ENCODE data around the gene ENDOV. TPM values are rescaled to one million over a fixed set of nuclear protein-coding genes. Genes with fewer than 3 reads are reported as not detected.

ENDOV gene
- total and polyA plus RNA-seq, 8 donors: 18.8 to 49.9 (median 40.6) TPM

GRCh38 chr17:80461528-80462160 lies 46.7 kb downstream of the ENDOV start:
- no peak overlapping the region for H3K4me3 ChIP-seq
- intact Hi-C loops (cut with DNase I): no loop called here
- peaks cover 0 to 11% of the 10 kb centered on the region in 2 donors for H3K4me1 ChIP-seq
- no peak for ATAC-seq
- no peak for TF ChIP-seq CTCF (IDR thresholded peaks at IDR 0.05)
- peaks cover 0 to 55% of the 10 kb centered on the region in 2 donors for H3K27me3 ChIP-seq
- H3K27ac ChIP-seq: no peak overlapping the region
- no peaks in the 10 kb centered on the region for H3K36me3 ChIP-seq
- DNase-seq: no peak
- no peaks in the 10 kb centered on the region for H3K9me3 ChIP-seq

- Histone ChIP-seq H3K27ac (no peak overlapping the region), H3K9me3 (no peaks in the 10 kb centered on the region), H3K4me3 (no peak overlapping the region), H3K36me3 (no peaks in the 10 kb centered on the region), H3K27me3 (peaks cover 11 to 70% of the 10 kb centered on the region in 2 donors), H3K4me1 (no peaks in the 10 kb centered on the region)
- no peak for DNase-seq
- ATAC-seq: no peak
- intact Hi-C loops (cut with DNase I): no loop called here
- no peak for TF ChIP-seq CTCF (IDR thresholded peaks at IDR 0.05)
Observed at GRCh38 chr17:80463784-80464400, 48.9 kb downstream of the ENDOV start.

- no peak for DNase-seq
- H3K9me3 ChIP-seq: no peaks in the 10 kb centered on the region
- peaks cover 12 to 70% of the 10 kb centered on the region in 2 donors for H3K27me3 ChIP-seq
- H3K27ac ChIP-seq: no peak overlapping the region
- H3K4me1 ChIP-seq: no peaks in the 10 kb centered on the region
- no peaks in the 10 kb centered on the region for H3K36me3 ChIP-seq
- H3K4me3 ChIP-seq: no peak overlapping the region
- intact Hi-C loops (cut with DNase I): no loop called here
- ATAC-seq: no peak
- TF ChIP-seq CTCF (IDR thresholded peaks at IDR 0.05): no peak
Observed at GRCh38 chr17:80464486-80464885, 49.5 kb downstream of the ENDOV start.

GRCh38 chr17:80465327-80465974 lies 50.5 kb downstream of the ENDOV start:
- intact Hi-C loops (cut with DNase I): no loop called here
- peaks cover 12 to 73% of the 10 kb centered on the region in 2 donors for H3K27me3 ChIP-seq
- ATAC-seq (no peak), DNase-seq (no peak)
- H3K4me1 ChIP-seq: no peaks in the 10 kb centered on the region
- H3K27ac ChIP-seq: no peak overlapping the region
- H3K9me3 ChIP-seq: no peaks in the 10 kb centered on the region
- no peak overlapping the region for H3K4me3 ChIP-seq
- no peaks in the 10 kb centered on the region for H3K36me3 ChIP-seq
- no peak for TF ChIP-seq CTCF (IDR thresholded peaks at IDR 0.05)

- H3K4me1 ChIP-seq: no peaks in the 10 kb centered on the region
- H3K9me3 ChIP-seq: no peaks in the 10 kb centered on the region
- DNase-seq (no peak), ATAC-seq (no peak)
- H3K27ac ChIP-seq: no peak overlapping the region
- H3K27me3 ChIP-seq: peaks cover 12 to 80% of the 10 kb centered on the region in 2 donors
- intact Hi-C loops (cut with DNase I): no loop called here
- no peaks in the 10 kb centered on the region for H3K36me3 ChIP-seq
- no peak overlapping the region for H3K4me3 ChIP-seq
- TF ChIP-seq CTCF (IDR thresholded peaks at IDR 0.05): no peak
Observed at GRCh38 chr17:80466188-80466705, 51.3 kb downstream of the ENDOV start.

All from left lung (tissue), 10 donors.